ENCODE data around the gene ZFAND2B. TPM values are rescaled to one million over a fixed set of nuclear protein-coding genes. Genes with fewer than 3 reads are reported as not detected.

Gene ZFAND2B
- polyA plus RNA-seq, 1 donor from 2014 or later = 73.6 TPM

DNA sequence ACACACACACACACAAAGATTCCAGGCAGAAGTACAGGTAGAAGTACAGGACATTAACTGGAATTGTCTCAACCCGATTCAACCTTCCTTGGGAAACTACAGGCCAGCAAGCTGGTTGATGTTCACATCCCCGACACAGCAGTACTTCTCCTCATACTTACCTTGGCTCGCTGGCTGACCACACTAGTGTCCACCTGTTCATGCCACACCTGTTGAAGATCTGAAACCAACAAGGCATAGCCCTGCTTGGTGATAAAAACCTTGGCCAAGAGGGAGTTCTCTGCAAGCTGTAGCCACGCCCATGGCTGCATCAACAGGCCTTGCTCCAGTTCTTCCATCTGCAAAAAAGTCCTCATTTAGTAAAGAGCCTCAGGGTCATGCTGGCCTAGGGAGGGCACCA is 48.6 kb upstream of the ZFAND2B start:
- H3K9me2 ChIP-seq (ENCODE audit: insufficient read depth, low read length) = no peaks in the 10 kb centered on the region
- no peaks in the 10 kb centered on the region for H3K79me2 ChIP-seq (replicated peaks; ENCODE audit: insufficient read depth, low read length)
- H3K36me3 ChIP-seq (ENCODE audit: insufficient read depth, low read length) = no peaks in the 10 kb centered on the region
- TF ChIP-seq RAD21 (conservative IDR thresholded peaks at IDR 0.05) (no peak), TAF1 (IDR thresholded peaks at IDR 0.05; ENCODE audit: low read depth) (no peak), EP300 (conservative IDR thresholded peaks at IDR 0.05; ENCODE audit: poor library complexity, severe bottlenecking) (no peak), POLR2AphosphoS5 (IDR thresholded peaks at IDR 0.05) (no peak)
- H2AFZ ChIP-seq (ENCODE audit: low read depth, low read length) = no peak overlapping the region
- H3K4me2 ChIP-seq (ENCODE audit: low read length) = no peak overlapping the region
- H3K27me3 ChIP-seq (ENCODE audit: insufficient read depth, low read depth, low read length) = no peaks in the 10 kb centered on the region
- H3K27ac ChIP-seq (ENCODE audit: low read length) = no peak overlapping the region
- H3F3A ChIP-seq (ENCODE audit: insufficient read depth, low read length, poor library complexity, severe bottlenecking) = no peaks in the 10 kb centered on the region
- H3K9me3 ChIP-seq (ENCODE audit: low read length) = no peaks in the 10 kb centered on the region
- H4K20me1 ChIP-seq (ENCODE audit: insufficient read depth) = no peaks in the 10 kb centered on the region
- H3K9ac ChIP-seq (ENCODE audit: low read length) = no peak overlapping the region
- H3K4me3 ChIP-seq (ENCODE audit: low read length) = no peak overlapping the region

DNA sequence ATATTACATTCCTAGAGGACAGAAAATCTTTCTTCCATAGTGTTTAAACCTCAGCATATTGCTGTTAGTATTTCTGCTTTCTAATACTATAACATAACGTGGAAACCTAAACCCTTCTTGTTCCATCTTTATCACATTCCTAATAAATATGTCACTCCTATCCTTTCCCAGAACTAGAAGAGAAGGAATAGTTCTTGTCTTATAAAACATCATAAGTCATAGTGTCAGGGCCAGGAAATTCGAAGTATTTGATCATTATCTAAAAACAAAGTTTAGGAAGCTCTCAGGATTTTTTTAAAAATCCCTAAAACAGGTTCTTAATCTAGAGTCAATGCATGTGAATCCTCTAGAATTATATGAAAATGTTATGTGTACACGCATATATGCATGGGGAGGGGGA is 48.0 kb upstream of the ZFAND2B start:
- Histone ChIP-seq H3K4me2 (ENCODE audit: low read length) (no peak overlapping the region), H3K27me3 (ENCODE audit: insufficient read depth, low read depth, low read length) (no peaks in the 10 kb centered on the region), H3K9me2 (ENCODE audit: insufficient read depth, low read length) (no peaks in the 10 kb centered on the region), H3K36me3 (ENCODE audit: insufficient read depth, low read length) (no peaks in the 10 kb centered on the region), H3K4me3 (ENCODE audit: low read length) (no peak overlapping the region), H2AFZ (ENCODE audit: low read depth, low read length) (no peak overlapping the region), H3K9me3 (ENCODE audit: low read length) (no peaks in the 10 kb centered on the region), H3K27ac (ENCODE audit: low read length) (no peak overlapping the region), H3F3A (ENCODE audit: insufficient read depth, low read length, poor library complexity, severe bottlenecking) (no peaks in the 10 kb centered on the region), H3K9ac (ENCODE audit: low read length) (no peak overlapping the region), H3K79me2 (replicated peaks; ENCODE audit: insufficient read depth, low read length) (no peaks in the 10 kb centered on the region), H4K20me1 (ENCODE audit: insufficient read depth) (no peaks in the 10 kb centered on the region)
- no peak for TF ChIP-seq RAD21 (conservative IDR thresholded peaks at IDR 0.05)
- TF ChIP-seq MXI1 (conservative IDR thresholded peaks at IDR 0.05; ENCODE audit: poor library complexity, severe bottlenecking) = no peak
- no peak for TF ChIP-seq TAF1 (IDR thresholded peaks at IDR 0.05; ENCODE audit: low read depth)
- no peak for TF ChIP-seq POLR2AphosphoS5 (IDR thresholded peaks at IDR 0.05)
- no peak for TF ChIP-seq EZH2 (IDR thresholded peaks at IDR 0.05; ENCODE audit: borderline replicate concordance, insufficient read depth, low read length, poor library complexity, severe bottlenecking)
- TF ChIP-seq SMC3 (conservative IDR thresholded peaks at IDR 0.05; ENCODE audit: poor library complexity) = no peak
- TF ChIP-seq, protein P1, sequence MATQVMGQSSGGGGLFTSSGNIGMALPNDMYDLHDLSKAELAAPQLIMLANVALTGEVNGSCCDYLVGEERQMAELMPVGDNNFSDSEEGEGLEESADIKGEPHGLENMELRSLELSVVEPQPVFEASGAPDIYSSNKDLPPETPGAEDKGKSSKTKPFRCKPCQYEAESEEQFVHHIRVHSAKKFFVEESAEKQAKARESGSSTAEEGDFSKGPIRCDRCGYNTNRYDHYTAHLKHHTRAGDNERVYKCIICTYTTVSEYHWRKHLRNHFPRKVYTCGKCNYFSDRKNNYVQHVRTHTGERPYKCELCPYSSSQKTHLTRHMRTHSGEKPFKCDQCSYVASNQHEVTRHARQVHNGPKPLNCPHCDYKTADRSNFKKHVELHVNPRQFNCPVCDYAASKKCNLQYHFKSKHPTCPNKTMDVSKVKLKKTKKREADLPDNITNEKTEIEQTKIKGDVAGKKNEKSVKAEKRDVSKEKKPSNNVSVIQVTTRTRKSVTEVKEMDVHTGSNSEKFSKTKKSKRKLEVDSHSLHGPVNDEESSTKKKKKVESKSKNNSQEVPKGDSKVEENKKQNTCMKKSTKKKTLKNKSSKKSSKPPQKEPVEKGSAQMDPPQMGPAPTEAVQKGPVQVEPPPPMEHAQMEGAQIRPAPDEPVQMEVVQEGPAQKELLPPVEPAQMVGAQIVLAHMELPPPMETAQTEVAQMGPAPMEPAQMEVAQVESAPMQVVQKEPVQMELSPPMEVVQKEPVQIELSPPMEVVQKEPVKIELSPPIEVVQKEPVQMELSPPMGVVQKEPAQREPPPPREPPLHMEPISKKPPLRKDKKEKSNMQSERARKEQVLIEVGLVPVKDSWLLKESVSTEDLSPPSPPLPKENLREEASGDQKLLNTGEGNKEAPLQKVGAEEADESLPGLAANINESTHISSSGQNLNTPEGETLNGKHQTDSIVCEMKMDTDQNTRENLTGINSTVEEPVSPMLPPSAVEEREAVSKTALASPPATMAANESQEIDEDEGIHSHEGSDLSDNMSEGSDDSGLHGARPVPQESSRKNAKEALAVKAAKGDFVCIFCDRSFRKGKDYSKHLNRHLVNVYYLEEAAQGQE (IDR thresholded peaks at IDR 0.05; ENCODE audit: borderline replicate concordance) = no peak
- no peak for TF ChIP-seq EP300 (conservative IDR thresholded peaks at IDR 0.05; ENCODE audit: poor library complexity, severe bottlenecking)
- TF ChIP-seq, protein P2, sequence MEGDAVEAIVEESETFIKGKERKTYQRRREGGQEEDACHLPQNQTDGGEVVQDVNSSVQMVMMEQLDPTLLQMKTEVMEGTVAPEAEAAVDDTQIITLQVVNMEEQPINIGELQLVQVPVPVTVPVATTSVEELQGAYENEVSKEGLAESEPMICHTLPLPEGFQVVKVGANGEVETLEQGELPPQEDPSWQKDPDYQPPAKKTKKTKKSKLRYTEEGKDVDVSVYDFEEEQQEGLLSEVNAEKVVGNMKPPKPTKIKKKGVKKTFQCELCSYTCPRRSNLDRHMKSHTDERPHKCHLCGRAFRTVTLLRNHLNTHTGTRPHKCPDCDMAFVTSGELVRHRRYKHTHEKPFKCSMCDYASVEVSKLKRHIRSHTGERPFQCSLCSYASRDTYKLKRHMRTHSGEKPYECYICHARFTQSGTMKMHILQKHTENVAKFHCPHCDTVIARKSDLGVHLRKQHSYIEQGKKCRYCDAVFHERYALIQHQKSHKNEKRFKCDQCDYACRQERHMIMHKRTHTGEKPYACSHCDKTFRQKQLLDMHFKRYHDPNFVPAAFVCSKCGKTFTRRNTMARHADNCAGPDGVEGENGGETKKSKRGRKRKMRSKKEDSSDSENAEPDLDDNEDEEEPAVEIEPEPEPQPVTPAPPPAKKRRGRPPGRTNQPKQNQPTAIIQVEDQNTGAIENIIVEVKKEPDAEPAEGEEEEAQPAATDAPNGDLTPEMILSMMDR (IDR thresholded peaks at IDR 0.05; ENCODE audit: poor library complexity, severe bottlenecking) = no peak
